ENCODE results near the gene SAMM50. TPM values are rescaled to one million over a fixed set of nuclear protein-coding genes. Genes with fewer than 3 reads are reported as not detected.

The SAMM50 gene
- total RNA-seq, 1 donor, result 22.4 TPM

DNA sequence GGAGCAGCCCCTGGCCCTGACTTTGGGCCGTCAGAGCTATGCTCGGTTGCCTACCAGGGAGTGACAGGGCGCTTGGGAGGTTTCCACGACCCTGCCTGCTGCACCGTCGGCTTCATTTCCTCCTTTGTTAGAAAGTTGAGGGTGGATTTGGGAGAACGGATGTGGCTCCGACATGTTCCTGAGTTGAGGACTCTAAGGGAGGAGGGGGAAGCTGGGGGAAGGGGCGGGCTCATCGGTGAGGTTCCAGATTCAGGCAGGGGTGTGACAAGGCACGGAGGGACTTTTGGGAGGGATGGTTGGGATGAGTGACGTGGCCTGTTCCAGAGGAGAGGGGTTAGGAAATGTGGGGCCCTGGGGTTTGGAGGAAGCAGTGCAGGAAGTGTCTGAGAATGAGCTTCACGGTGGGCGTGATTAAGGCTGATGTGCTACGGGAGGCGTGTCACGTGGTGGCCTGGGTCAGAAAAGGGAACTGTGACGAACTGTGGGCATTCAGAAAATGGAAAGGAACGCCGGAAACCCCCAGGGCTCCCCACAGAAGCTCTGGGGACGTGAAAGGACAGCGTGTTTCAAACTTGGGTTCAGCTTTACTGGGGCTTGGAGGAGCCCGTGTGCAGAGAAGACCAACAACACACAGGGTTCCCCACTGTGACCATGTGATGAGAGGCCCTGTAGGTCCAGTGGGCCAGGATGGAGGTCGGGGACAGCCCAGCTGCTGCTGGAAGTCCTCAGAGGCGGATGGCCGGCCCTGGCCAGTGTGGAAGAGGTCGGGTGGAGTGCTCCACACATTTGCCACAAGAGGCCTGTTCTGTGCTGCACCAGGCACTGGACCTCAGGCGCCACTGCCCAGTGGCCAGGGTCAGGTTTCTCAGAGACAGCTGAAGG, 71.6 kb downstream of the SAMM50 start:
- DNase-seq (ENCODE audit: low read depth in 2 of 3, low spot score in 2 of 3), result peak; percentile 41 to 90 (median 89)

DNA sequence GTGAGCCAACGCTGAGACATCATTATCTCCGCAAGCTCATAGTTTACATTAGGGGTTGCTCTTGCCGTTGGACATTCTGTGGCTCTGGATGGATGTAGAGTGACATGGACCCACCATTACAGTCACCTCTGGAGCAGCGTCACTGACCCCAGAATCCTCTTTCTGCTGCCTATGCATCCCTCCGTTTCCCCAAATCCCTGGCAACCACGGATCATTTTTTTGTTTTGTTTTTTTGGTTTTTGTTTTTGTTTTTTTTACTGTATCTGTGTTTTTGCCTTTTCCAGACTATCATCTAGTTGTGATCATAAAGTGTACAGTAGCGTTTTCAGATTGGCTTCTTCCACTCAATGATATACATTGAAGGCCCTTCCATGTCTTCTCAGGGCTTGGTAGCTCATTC, 72.8 kb downstream of the SAMM50 start:
- DNase-seq (ENCODE audit: low read depth in 2 of 3, low spot score in 2 of 3), result no peak

DNA sequence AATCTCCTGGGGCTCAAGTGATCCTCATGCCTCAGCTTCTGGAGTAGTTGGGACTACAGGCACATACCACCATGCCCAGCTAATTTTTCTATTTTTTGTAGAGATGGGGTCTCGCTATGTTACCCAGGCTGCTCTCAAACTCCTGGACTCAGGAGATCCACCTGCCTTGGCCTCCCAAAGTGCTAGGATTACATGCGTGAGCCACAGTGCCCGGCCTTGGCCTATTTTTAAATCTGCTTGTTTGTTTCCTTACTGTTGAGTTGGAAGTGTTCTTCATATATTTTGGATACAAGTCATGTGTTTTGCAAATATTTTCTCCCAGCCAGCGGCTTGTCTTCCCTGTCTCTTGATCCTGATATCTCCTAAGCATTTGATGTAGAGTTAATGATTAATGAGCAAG, 73.8 kb downstream of the SAMM50 start:
- no peak for DNase-seq (ENCODE audit: low read depth in 2 of 3, low spot score in 2 of 3)

DNA sequence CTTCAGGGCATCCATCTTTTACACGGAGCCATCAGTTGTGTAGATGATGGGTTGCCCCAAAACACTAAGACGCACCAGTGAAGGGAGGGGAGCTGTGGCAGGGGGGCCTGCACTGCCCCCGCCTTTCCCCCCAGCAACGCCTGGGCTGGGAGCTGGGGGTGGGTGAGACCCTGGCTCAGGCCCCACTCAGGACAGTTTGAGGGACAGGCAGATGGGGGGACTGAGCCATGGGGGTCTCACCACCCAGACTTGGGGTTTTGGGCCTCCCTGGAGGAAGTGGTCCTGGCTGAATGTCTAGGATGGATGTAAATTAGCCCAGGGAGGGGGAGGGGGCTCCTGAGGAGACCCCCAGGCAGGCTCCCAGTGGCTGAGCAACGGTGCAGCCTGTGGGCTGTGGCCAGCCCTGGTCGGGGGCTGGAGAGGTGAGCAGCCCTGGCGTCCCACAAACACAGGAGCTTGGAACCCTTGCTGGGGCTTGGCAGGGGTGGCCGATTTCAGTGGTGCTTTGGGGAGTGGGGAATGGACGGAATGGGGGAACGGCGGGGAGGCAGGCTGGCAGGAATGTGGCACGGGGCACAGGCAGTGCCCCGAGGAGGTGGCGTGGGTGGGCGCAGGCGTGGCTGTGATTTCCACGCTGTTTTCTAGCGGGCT, 74.9 kb downstream of the SAMM50 start:
- no peak for DNase-seq (ENCODE audit: low read depth in 2 of 3, low spot score in 2 of 3)

DNA sequence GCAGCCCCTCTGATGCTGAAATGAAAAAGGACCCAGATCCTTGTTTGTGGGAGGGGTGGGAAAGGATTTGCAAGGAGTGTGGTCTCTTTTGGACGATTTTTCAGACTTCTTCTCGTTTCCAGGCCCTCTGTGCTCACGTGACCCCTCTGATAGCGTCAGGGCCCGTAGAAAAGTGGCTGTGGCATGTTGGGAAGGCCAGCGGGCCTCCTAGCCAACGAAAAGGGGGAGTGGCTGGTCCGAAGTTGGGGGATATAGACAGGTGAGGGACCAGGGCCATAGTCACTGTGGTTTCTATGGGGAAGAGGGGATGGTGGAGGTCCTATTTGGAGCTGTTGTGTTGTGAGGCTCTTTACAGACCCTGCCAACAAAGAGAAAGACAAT, 75.5 kb downstream of the SAMM50 start:
- no peak for DNase-seq (ENCODE audit: low read depth in 2 of 3, low spot score in 2 of 3)

DNA sequence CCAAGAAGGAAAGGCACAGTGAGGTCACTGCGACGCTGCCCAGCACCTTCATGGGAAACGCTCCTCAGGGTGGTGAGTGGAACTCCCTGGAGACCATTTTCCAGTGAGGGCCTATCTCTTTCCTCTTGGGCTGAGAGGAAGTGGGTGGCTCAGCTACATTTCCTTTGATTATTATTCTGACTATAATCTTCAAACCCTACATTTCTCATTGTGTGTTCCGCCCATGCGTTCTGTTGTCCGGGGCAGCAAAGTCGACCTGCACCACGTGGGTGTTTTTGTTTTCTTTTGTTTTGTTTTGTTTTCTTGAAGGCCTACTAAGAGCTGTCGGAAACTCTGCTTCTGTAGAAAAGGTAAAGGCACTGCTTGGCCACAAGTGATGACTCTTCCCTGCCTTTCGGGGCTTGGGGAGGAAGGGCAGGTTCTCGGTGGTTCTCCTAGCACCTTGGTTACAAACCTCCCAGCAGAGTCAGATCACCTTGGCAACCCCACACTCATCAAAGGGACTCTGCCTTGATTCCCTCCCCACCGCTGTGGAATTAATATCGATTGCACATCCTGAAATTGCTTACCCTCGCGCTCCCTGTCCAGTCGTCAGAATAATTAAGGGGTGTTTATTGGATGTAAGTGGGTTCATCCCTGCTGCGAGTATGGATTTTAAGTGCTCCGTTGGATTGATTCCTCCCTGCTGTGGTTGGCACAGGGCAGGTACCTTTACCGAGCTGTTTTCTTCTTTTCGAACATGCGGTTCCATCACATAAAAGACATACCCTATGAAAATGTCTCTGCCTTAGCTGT, 76.1 kb downstream of the SAMM50 start:
- DNase-seq (ENCODE audit: low read depth in 2 of 3, low spot score in 2 of 3), result peak in 1 of 3 donors; percentile 25

DNA sequence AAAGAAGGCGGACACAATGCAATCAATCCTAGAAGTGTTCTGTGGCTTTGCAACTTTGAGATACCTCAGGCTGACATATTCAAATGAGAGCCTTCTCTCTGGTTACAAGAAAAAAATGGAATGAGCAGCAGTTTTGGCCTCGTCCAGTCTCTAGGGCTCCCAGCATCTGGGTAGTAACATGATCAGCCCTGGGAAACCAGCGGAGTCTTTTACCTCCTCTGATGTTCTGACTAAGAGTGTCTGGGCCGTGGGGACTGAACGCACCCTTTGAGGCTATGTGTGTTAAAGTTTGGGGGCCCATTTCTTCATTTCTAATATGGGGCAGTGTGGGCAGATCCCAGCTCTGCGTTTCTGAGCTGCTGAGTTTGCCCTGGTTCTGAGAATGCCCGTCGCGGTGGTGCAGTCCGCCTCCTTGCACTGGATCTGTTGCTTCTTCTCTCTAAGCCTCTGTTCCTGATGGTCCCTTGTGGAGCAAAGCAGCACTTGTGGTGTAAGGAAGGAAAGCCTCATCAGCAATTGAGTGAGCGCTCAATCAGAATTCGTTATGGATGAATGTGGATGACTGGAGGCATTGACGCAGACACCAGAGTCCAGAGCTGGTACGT, 77.0 kb downstream of the SAMM50 start:
- DNase-seq (ENCODE audit: low read depth in 2 of 3, low spot score in 2 of 3), result no peak

DNA sequence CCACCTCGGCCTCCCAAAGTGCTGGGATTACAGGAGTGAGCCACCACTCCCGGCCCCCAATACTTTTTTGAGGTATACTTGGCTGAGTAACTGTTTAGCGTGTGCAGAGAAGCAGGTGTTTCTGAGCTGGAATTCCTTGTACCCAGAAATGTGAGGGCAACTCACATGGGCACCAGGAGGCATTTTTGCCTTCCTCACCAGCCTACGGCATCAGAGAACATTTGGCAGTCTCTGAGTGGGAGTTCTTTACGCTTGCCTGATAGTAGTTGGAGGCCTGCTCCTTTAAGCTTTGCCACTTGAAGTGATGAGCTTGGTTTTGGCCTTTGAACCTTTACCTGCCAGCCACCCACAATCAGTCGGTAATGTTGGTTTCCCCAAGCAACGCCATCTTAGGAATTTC, 78.0 kb downstream of the SAMM50 start:
- no peak for DNase-seq (ENCODE audit: low read depth in 2 of 3, low spot score in 2 of 3)

DNA sequence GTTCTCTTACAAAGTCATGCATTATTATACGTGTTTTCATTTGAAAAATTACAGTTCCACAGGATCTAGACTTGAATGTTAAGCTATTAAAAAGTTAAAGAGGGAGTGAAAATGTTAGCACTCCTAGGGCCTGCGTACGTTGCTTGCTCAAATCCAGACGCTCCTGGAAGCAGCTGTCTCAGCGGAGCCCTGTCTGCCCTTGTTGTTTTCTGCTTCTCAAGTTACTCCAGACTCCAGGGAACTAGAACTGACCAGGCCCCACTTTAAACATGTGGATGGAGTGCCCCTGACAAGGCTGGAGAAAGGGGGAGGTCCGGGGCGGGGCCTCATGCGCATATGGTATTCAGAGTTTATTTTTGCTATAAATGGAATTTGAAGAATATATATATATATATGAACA, 78.5 kb downstream of the SAMM50 start:
- DNase-seq (ENCODE audit: low read depth in 2 of 3, low spot score in 2 of 3), result no peak

DNA sequence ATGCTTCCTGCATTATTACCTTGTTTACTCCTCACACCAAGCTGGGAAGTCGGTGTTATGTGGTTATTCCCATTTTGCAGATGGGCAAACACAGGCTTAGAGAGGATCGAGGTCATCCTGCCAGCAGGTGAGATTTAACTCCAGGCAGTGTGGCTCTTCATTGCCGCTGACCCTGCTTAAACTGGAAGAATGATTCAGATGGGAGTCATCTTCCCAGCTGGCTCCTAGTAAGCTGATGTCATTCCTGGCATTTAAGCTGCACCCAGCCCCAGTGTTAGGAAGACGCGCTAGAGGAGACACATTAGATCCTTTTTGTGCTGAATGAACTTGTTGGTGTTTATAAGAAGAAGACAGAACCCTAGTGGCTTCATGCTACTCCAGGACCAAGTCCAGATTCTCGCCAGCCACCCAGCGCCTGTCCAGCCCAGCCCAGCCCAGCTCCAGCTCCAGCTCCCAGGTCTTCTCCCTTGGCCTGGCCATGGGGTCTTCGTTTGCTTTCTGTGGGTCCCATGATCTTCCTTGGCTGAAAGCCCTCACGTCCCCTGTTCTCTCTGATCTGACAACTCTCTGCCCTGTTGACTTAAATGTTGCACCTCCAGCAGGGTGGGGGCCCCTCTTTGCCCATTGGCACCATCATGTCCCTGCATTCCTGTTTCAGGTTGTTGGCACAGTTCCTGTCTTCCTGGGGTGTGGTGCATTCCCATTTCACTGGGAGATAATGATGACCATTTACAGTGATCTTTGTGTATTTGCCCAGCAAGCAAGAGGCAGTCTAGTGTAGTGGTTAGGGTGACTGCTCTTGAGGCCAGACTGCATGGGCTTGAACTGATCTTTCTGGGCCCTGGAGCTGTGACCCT, 82.5 kb downstream of the SAMM50 start:
- no peak for DNase-seq (ENCODE audit: low read depth in 2 of 3, low spot score in 2 of 3)

DNA sequence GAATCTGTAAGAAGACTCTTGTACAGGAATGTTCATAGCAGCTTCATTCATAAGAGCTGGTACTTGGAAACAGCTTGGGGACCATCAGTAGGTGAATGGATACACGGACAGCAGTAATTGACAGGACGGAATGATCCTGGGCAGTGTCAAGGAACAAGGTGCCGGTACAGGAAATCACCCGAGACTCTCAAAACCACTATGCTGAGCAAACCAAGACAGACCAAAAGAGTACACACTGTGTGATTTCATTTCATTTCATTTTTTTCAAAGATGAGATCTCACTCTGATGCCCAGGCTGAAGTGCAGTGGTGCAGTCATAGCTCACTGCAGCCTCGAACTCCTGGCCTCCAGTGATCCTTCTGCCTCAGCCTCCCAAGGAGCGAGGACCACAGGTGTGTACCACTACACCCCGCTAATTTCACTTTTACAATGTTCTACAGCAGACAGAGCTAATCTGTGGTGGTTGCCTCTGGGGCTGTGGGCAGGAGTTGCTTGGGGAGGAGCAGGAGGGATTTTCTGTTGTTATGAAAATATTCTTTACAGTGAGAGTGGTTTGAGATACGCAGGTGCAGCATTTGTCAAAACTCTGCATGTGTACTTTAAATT, 84.4 kb downstream of the SAMM50 start:
- DNase-seq (ENCODE audit: low read depth in 2 of 3, low spot score in 2 of 3), result no peak

DNA sequence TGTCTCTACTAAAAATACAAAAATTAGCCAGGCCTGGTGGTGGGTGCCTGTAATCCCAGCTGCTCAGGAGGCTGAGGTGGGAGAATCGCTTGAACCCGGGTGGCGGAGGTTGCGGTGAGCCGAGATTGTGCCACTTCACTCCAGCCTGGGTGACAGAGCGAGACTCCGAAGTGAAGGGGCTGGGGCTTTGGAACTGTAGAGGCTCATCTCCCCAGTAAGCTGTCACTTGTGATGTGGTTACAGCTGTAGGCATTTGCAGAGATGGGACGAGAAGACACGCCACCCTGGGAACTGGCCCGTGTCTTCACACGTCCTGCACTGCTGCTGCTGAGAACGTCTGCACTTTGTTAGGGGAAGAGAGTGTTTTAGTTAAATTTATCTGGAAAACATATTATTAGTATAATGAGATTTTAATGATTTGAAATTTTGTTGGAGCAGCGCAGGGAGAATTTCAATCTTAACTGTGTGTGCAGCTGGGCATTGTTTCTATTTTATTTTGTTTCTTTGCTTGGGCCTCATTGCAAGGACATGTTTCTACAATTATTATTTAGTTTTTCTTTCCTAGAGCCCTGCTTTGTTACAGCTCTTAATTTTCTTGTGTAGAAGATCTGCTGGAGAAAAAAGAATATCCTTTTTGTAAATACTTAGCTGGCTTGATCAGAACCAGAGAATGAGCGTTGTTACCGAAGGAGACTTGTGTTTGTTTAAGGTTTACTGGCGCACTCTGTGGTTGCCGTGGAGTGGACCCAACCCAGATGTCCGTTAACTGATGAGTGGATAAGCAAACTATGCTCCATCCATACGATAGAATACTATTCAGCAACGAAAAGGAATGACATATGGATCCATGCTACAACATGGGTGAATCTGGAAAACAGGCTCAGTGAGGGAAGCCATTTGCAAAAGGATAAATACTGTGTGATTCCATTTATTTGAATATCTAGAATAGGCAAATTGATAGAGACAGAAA, 87.3 kb downstream of the SAMM50 start:
- DNase-seq (ENCODE audit: low read depth in 2 of 3, low spot score in 2 of 3), result no peak

DNA sequence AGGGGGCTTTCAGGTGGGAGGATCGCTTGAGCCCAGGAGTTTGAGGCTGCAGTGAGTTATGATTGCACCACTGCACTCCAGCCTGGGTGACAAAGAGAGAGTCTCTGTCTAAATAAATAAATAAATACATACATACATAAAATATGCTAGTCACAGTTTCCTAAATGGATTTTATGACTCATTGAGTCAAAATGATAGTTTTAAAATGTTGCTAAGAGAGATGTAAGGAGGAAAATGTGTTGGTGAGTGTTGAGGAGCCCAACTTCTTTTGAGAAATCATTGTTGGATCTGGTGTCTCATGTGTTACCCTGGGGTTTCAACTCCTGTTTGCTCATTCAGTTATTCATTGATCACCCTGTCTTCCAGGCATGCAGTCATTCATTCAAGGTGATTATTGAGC, 89.9 kb downstream of the SAMM50 start:
- DNase-seq (ENCODE audit: low read depth in 2 of 3, low spot score in 2 of 3), result no peak

Other genes with a start within 250 kb of the SAMM50 start
- gene EFCAB6, start 143.1 kb upstream of the SAMM50 start, total RNA-seq, result 0.54 TPM
- gene SULT4A1, start 92.9 kb upstream of the SAMM50 start, total RNA-seq, result under 0.01 TPM
- gene PNPLA5, start 63.4 kb upstream of the SAMM50 start, total RNA-seq, result not detected
- gene PNPLA3, start 31.6 kb upstream of the SAMM50 start, total RNA-seq, result under 0.01 TPM
- gene PARVB, start 68.9 kb downstream of the SAMM50 start, total RNA-seq, result 52.8 TPM
- 133 TPM for gene PARVG, start 225.5 kb downstream of the SAMM50 start, total RNA-seq